ENCODE data around the gene VAX1.

DNA sequence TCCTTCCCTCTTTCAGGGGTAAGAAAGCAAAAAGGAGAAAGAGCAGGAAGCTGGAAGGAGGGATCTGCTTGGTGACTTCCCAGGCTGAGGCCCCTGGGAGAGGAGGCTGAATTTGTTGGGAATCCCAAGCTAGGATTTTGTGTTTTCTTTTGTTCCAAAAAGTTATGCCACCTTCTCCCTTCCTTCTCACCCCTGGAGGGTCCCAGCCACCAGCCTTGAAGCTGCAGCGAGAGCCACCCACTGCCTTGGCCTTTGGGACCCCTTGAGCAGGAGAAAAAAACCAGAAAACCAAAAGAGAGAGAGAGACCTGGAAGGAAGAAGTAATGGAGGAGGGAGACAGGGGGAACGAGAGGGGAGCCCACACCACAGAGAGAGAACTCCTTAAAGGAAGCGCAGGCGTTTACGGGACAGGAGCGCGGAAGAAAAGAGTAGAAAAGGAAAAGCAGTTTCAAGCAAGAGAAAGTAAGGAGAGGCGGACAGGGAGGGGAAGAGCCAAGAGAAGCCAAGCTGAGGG lies 7.2 kb downstream of the VAX1 start:
- no peak for TF ChIP-seq MAX (IDR thresholded peaks at IDR 0.05)
- TF ChIP-seq POLR2A (IDR thresholded peaks at IDR 0.05; ENCODE audit: low read length): no peak
- TF ChIP-seq RARB (CRISPR knock-in tag; IDR thresholded peaks at IDR 0.05): no peak
- no peak for TF ChIP-seq ZFP36 (IDR thresholded peaks at IDR 0.05; ENCODE audit: borderline replicate concordance, partially characterized antibody)
